Measurements from ENCODE around the gene CFAP61. TPM values are rescaled to one million over a fixed set of nuclear protein-coding genes. Genes with fewer than 3 reads are reported as not detected.

CFAP61 gene
- polyA plus RNA-seq, 1 of the 3 experiments (the other 2 are of a cell fraction): 0.26 TPM

GRCh38 chr20:20204256-20204655, 151.9 kb downstream of the CFAP61 start:
- Histone ChIP-seq H3K79me2 (ENCODE audit: insufficient read depth) (no peaks in the 10 kb centered on the region), H3K9me2 (no peaks in the 10 kb centered on the region), H4K20me1 (ENCODE audit: insufficient read depth) (no peaks in the 10 kb centered on the region), H3K4me3 (ENCODE audit: low read depth in 2 of 2, low read length in 1 of 2) (no peak overlapping the region), H3K27me3 (ENCODE audit: insufficient read depth) (no peaks in the 10 kb centered on the region; the same call in 1 of the 2 replicates), H3F3A (replicated peaks; ENCODE audit: insufficient read depth) (no peaks in the 10 kb centered on the region), H3K36me3 (replicated peaks in 1 of 2; ENCODE audit: control insufficient read depth in 1 of 2, insufficient read depth in 2 of 2, low read length in 1 of 2) (no peaks in the 10 kb centered on the region), H3K9me3 (no peaks in the 10 kb centered on the region), H3K4me1 (ENCODE audit: control insufficient read depth in 1 of 2, insufficient read depth in 2 of 2, low read depth in 1 of 2, low read length in 1 of 2) (peaks cover 0 to 21% of the 10 kb centered on the region in 2 experiments; a peak in 2 of 4 replicates), H2AFZ (ENCODE audit: low read depth) (no peak overlapping the region), H3K4me2 (no peak overlapping the region), H3K9ac (no peak overlapping the region), H3K27ac (ENCODE audit: low read depth in 2 of 2, low read length in 1 of 2) (no peak overlapping the region)
- TF ChIP-seq POLR2AphosphoS5 (IDR thresholded peaks at IDR 0.05; ENCODE audit: low read depth, low read length) (no peak), FOXJ3 (CRISPR knock-in tag; IDR thresholded peaks at IDR 0.05) (no peak), RAD21 (IDR thresholded peaks at IDR 0.05; ENCODE audit: low read length) (no peak), TEAD4 (IDR thresholded peaks at IDR 0.05; ENCODE audit: borderline replicate concordance, insufficient read depth) (no peak), RCOR1 (IDR thresholded peaks at IDR 0.05; ENCODE audit: low read length) (peak; percentile 22; the same call in 1 of the 2 replicates), TAF1 (IDR thresholded peaks at IDR 0.05; ENCODE audit: borderline replicate concordance, low read depth, low read length) (no peak), SMC3 (IDR thresholded peaks at IDR 0.05; ENCODE audit: low read depth, low read length) (no peak), FOXM1 (IDR thresholded peaks at IDR 0.05; ENCODE audit: low read depth) (no peak), EP300 (IDR thresholded peaks at IDR 0.05; ENCODE audit: borderline replicate concordance in 1 of 2, low read depth in 1 of 2, low read length in 1 of 2) (peak in 1 of 2 experiments; percentile 40; a peak in 1 of 4 replicates), SIN3A (IDR thresholded peaks at IDR 0.05; ENCODE audit: borderline replicate concordance, low read depth, low read length) (no peak), MEF2A (IDR thresholded peaks at IDR 0.05; ENCODE audit: borderline replicate concordance, low read depth) (no peak), MXI1 (IDR thresholded peaks at IDR 0.05; ENCODE audit: low read depth, low read length) (no peak), JUND (IDR thresholded peaks at IDR 0.05) (no peak), RXRA (IDR thresholded peaks at IDR 0.05; ENCODE audit: borderline replicate concordance, low read depth) (no peak), IRF3 (IDR thresholded peaks at IDR 0.05; ENCODE audit: low read depth, low read length) (no peak), USF1 (IDR thresholded peaks at IDR 0.05; ENCODE audit: borderline replicate concordance, low read depth) (no peak), EZH2phosphoT487 (IDR thresholded peaks at IDR 0.05; ENCODE audit: borderline replicate concordance, low read depth) (no peak)
- POLR2A ChIA-PET: no interaction called here
- CTCF ChIA-PET: interaction anchor here (0.7 kb wide), 1 partner anchor 33 kb away, joined by 3 read pairs; no protein-coding TSS in a partner anchor
- DNase-seq: peak; percentile 27
- WGBS (ENCODE audit: low lambda C conversion rate): 37% methylated on average over 2 of the region's 2 CpGs
